Upper lobe of left lung (tissue), 6 donors: Measurements from ENCODE around the gene DNAH8. TPM values are rescaled to one million over a fixed set of nuclear protein-coding genes. Genes with fewer than 3 reads are reported as not detected.

Experiments used
- ATAC-seq, 2 donors: fragments of 200-7000 bp; cut with Tn5 transposase; one replicate each; pipeline ENCODE4 v1.9.1; 2022; ENCODE audit warnings: mild to moderate bottlenecking in 2 of 2, moderate library complexity in 2 of 2; ENCODE audit not compliant: low FRiP score in 2 of 2
- DNase-seq, 2 donors: peaks; one replicate each; pipeline ENCODE4 v3.0.0-alpha.2; 2019 to 2020
- H3K27ac ChIP-seq, 4 donors: fragments of 200-600 bp; sonication (generic); one replicate each; pipeline ENCODE4 v1.5.1; 2016 to 2019
- H3K27me3 ChIP-seq, 4 donors: fragments of 200-600 bp; sonication (generic); one replicate each; pipeline ENCODE4 v1.5.1; 2017 to 2019
- H3K36me3 ChIP-seq, 4 donors: fragments of 200-600 bp; sonication (generic); one replicate each; pipeline ENCODE4 v1.5.1; 2016 to 2019
- H3K4me1 ChIP-seq, 4 donors: fragments of 200-600 bp; sonication (generic); one replicate each; pipeline ENCODE4 v1.5.1; 2018 to 2019
- H3K4me3 ChIP-seq, 4 donors: fragments of 200-600 bp; sonication (generic); one replicate each; pipeline ENCODE4 v1.5.1; 2017 to 2019; ENCODE audit warnings: mild to moderate bottlenecking in 2 of 4, moderate library complexity in 1 of 4
- H3K9me3 ChIP-seq, 4 donors: fragments of 200-600 bp; sonication (generic); one replicate each; pipeline ENCODE4 v1.5.1; 2018 to 2019
- EP300 ChIP-seq, 4 donors: sonication (generic); formaldehyde crosslinking; IDR thresholded peaks; one replicate each; pipeline ENCODE4 v1.5.1; 2017; ENCODE audit warnings: antibody characterized with exemption in 4 of 4, control low read depth in 2 of 4
- POLR2A ChIP-seq, 4 donors: fragments of 450-650 bp; IDR thresholded peaks; one replicate each; pipeline ENCODE4 v1.5.1; 2016 to 2017; ENCODE audit warnings: antibody characterized with exemption in 4 of 4, mild to moderate bottlenecking in 2 of 4
- POLR2AphosphoS5 ChIP-seq, 2 donors: sonication (generic); formaldehyde crosslinking; IDR thresholded peaks; one replicate each; pipeline ENCODE4 v1.5.1; 2017; ENCODE audit warnings: antibody characterized with exemption in 2 of 2
- WGBS, 2 donors: methylation state at CpG; one replicate each; pipeline ENCODE4 v1.1.5; 2017 to 2018; 5-methylcytosine and 5-hydroxymethylcytosine counted together
- total RNA-seq, 6 donors: library from RNA; depleted of rRNA in 4 of 6; stranded (reverse); fragments of >200 nt in 4 of 6; gene quantifications; one replicate each; pipeline versions ENCODE4 v1.1.0 to v1.2.1, GENCODE V29; 2016 to 2021
- TF ChIP-seq, protein P1 (sequence below), 6 experiments: fragments of 450-650 bp in 4 of 6; fragments of 200-600 bp in 2 of 6; sonication (generic) in 2 of 6; IDR thresholded peaks; one replicate each; pipeline ENCODE4 v1.5.1; 2016 to 2019; ENCODE audit warnings: antibody characterized with exemption in 6 of 6
- donor health status: DM: no; HTN: no; CAD: no; lungs with moderate emphysema.
- donor health status: DM: no; HTN: yes; CAD: no; lungs with severe emphysema.

DNAH8 gene
- total RNA-seq, 6 donors from 2014 or later, result under 0.01 to 0.24 (median 0.15) TPM; not detected in 2

DNA sequence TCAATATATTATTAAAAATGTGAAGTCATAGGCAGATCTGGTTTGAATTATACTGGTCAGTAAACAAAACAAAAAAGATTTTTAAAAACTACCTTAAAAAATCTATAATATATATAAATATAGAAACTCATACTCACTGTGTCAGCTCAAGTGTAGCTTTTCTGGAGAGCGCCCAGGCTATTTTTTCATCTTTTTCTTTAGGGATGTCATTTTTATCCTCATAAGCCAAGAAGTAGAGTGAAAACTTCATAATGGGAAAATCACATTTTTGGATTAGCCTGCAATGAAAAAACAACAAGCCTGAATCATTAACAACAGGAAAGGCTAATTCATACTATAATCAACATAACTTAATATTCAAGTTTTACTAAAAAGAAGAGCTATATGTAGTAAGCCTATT lies 30.9 kb upstream of the DNAH8 start:
- H3K9me3 ChIP-seq, result no peaks in the 10 kb centered on the region
- ATAC-seq (no peak), DNase-seq (no peak)
- no peak overlapping the region for H3K27ac ChIP-seq
- H3K36me3 ChIP-seq, result peaks cover 0 to 38% (median 20%) of the 10 kb centered on the region in 4 donors
- no peaks in the 10 kb centered on the region for H3K27me3 ChIP-seq
- peaks cover 5 to 15% (median 10%) of the 10 kb centered on the region in 4 donors for H3K4me1 ChIP-seq
- TF ChIP-seq EP300 (IDR thresholded peaks at IDR 0.05) (no peak), POLR2A (IDR thresholded peaks at IDR 0.05) (no peak), POLR2AphosphoS5 (IDR thresholded peaks at IDR 0.05) (no peak)
- TF ChIP-seq, protein P1, sequence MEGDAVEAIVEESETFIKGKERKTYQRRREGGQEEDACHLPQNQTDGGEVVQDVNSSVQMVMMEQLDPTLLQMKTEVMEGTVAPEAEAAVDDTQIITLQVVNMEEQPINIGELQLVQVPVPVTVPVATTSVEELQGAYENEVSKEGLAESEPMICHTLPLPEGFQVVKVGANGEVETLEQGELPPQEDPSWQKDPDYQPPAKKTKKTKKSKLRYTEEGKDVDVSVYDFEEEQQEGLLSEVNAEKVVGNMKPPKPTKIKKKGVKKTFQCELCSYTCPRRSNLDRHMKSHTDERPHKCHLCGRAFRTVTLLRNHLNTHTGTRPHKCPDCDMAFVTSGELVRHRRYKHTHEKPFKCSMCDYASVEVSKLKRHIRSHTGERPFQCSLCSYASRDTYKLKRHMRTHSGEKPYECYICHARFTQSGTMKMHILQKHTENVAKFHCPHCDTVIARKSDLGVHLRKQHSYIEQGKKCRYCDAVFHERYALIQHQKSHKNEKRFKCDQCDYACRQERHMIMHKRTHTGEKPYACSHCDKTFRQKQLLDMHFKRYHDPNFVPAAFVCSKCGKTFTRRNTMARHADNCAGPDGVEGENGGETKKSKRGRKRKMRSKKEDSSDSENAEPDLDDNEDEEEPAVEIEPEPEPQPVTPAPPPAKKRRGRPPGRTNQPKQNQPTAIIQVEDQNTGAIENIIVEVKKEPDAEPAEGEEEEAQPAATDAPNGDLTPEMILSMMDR (IDR thresholded peaks at IDR 0.05), result no peak
- WGBS, 2 donors, result 91 to 96% methylated on average over 1 of the region's 1 CpG
- no peak overlapping the region for H3K4me3 ChIP-seq

DNA sequence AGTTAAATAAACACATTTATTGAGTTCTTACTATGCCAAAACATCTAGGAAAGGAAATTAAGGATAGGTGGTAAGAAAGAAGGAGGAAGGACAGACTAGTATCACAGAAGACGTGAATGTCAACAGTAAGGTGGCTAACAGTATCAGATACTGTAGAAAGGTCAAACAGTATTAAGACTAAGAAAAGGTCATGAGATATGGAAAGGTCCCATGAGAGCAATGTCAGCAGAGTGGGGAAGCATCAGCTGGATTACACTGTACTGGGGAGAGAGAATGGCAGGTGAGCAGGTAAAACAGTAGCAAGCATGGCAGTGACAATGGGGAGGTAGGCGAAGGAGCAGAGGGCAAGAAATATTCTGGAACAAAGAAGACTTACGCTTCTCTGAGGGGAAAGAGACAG lies 30.2 kb upstream of the DNAH8 start:
- no peak for ATAC-seq
- H3K36me3 ChIP-seq, result peaks cover 0 to 38% (median 20%) of the 10 kb centered on the region in 4 donors
- 92 to 95% methylated on average over 3 of the region's 3 CpGs for WGBS, 2 donors

DNA sequence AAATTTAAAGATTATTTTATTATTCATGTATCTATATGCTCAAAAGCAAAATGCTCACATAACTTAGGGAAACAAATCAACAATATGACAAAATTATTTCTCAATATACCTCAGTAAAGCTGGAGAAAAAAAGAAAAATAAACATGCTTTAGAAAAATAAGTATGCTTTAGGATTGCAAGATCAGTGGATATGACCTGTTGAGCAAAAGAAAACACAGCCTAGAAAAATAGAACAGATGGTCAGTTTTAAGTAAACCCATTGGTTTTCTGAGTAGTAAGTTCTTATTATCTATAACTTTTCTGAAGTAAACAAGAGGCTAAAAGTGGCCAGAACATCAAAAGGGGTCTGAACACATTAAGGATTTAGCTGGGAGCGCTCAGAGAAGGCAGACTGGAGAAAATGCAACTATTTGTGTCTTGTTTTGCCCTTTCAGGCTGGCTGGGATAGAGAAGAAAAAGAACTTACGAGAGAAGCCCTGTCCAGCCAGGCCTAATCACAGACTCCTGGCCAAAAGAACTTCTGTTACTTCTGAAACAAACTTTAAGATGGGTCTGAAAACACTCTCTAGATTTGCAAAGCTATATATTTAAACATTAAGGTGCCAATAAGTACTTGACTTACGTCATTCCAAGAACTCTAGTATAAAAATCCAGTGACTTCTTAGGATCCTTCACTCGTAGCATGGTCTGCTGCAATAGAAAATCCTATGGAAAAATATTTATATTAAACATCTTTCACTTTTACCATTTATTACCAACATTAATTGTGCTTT lies 28.7 kb upstream of the DNAH8 start:
- ATAC-seq (no peak), DNase-seq (no peak)
- Histone ChIP-seq H3K4me1 (peaks cover 5 to 16% (median 10%) of the 10 kb centered on the region in 4 donors), H3K27me3 (no peaks in the 10 kb centered on the region), H3K36me3 (peaks cover 0 to 26% (median 15%) of the 10 kb centered on the region in 4 donors), H3K9me3 (no peaks in the 10 kb centered on the region), H3K27ac (no peak overlapping the region), H3K4me3 (no peak overlapping the region)
- no peak for TF ChIP-seq EP300 (IDR thresholded peaks at IDR 0.05)
- TF ChIP-seq POLR2AphosphoS5 (IDR thresholded peaks at IDR 0.05), result no peak
- TF ChIP-seq, protein P1 (IDR thresholded peaks at IDR 0.05), result no peak
- no peak for TF ChIP-seq POLR2A (IDR thresholded peaks at IDR 0.05)
- 80 to 84% methylated on average over 4 of the region's 4 CpGs for WGBS, 2 donors

More for the DNA sequence above, 30.2 kb upstream of the DNAH8 start:
- no peak for TF ChIP-seq POLR2A (IDR thresholded peaks at IDR 0.05)
- no peak for TF ChIP-seq EP300 (IDR thresholded peaks at IDR 0.05)
- TF ChIP-seq POLR2AphosphoS5 (IDR thresholded peaks at IDR 0.05), result no peak
- TF ChIP-seq, protein P1 (IDR thresholded peaks at IDR 0.05), result no peak
- H3K9me3 ChIP-seq, result no peaks in the 10 kb centered on the region
- no peaks in the 10 kb centered on the region for H3K27me3 ChIP-seq
- H3K4me3 ChIP-seq, result no peak overlapping the region
- DNase-seq, result no peak
- no peak overlapping the region for H3K27ac ChIP-seq
- peaks cover 5 to 16% (median 10%) of the 10 kb centered on the region in 4 donors for H3K4me1 ChIP-seq

DNA sequence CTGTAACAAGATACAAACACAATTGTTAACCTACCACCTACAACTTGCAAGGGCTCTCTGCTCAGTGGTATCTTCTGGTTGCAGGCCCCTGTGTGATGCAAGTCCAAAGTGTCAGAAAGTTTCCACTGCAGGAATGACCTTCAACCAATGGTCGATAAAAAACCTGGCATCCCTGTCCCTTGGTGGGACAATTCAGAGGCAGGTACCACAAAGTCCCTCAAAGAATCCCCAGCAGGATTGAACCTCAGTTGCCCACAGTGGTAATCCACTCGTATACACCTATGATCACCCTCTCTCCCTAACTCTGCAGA lies 28.1 kb upstream of the DNAH8 start:
- Histone ChIP-seq H3K9me3 (no peaks in the 10 kb centered on the region), H3K4me3 (no peak overlapping the region), H3K4me1 (peaks cover 5 to 16% (median 10%) of the 10 kb centered on the region in 4 donors), H3K36me3 (peaks cover 0 to 22% (median 12%) of the 10 kb centered on the region in 4 donors), H3K27me3 (no peaks in the 10 kb centered on the region), H3K27ac (no peak overlapping the region)
- WGBS, 2 donors, result 88 to 89% methylated on average over 2 of the region's 2 CpGs
- ATAC-seq, result no peak
- no peak for DNase-seq
- no peak for TF ChIP-seq POLR2A (IDR thresholded peaks at IDR 0.05)
- TF ChIP-seq EP300 (IDR thresholded peaks at IDR 0.05), result no peak
- TF ChIP-seq POLR2AphosphoS5 (IDR thresholded peaks at IDR 0.05), result no peak
- TF ChIP-seq, protein P1 (IDR thresholded peaks at IDR 0.05), result no peak

DNA sequence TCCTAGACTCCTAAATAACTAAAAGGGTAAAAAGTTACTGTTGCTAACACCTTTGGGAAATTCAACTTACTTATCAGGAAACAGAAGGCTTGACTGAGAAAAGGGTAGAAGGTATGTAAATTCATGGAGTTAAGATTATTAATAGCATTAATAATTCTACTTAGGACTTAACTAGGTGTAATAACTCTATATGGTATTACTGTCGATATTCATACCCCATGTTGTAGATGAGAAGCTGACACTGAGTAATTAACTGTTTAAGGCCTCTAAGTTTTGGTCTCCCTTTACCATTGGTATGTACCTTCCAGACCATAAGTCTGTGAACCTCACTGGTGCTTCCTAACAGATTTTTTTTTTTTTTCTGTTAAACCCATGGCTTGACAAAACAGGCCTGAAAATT lies 27.6 kb upstream of the DNAH8 start:
- Histone ChIP-seq H3K4me3 (no peak overlapping the region), H3K36me3 (peaks cover 0 to 18% (median 10%) of the 10 kb centered on the region in 4 donors), H3K9me3 (no peaks in the 10 kb centered on the region), H3K4me1 (peaks cover 5 to 16% (median 10%) of the 10 kb centered on the region in 4 donors), H3K27me3 (no peaks in the 10 kb centered on the region), H3K27ac (no peak overlapping the region)
- ATAC-seq (no peak), DNase-seq (no peak)
- TF ChIP-seq POLR2AphosphoS5 (IDR thresholded peaks at IDR 0.05) (no peak), EP300 (IDR thresholded peaks at IDR 0.05) (no peak), POLR2A (IDR thresholded peaks at IDR 0.05) (no peak)
- TF ChIP-seq, protein P1 (IDR thresholded peaks at IDR 0.05), result no peak
- WGBS, 2 donors, result 83 to 100% methylated on average over 1 of the region's 1 CpG
